ENCODE results near the gene MRPL34. TPM values are rescaled to one million over a fixed set of nuclear protein-coding genes. Genes with fewer than 3 reads are reported as not detected.
A peak's percentile ranks its signal among the peaks of the same experiment; 100 is the strongest.

MRPL34 gene
- total and polyA plus RNA-seq, 9 of the 15 experiments (the other 6 are each of a cell fraction or from before 2014, with no cell fraction given): 11.5 to 256 (median 72.5) TPM

DNA sequence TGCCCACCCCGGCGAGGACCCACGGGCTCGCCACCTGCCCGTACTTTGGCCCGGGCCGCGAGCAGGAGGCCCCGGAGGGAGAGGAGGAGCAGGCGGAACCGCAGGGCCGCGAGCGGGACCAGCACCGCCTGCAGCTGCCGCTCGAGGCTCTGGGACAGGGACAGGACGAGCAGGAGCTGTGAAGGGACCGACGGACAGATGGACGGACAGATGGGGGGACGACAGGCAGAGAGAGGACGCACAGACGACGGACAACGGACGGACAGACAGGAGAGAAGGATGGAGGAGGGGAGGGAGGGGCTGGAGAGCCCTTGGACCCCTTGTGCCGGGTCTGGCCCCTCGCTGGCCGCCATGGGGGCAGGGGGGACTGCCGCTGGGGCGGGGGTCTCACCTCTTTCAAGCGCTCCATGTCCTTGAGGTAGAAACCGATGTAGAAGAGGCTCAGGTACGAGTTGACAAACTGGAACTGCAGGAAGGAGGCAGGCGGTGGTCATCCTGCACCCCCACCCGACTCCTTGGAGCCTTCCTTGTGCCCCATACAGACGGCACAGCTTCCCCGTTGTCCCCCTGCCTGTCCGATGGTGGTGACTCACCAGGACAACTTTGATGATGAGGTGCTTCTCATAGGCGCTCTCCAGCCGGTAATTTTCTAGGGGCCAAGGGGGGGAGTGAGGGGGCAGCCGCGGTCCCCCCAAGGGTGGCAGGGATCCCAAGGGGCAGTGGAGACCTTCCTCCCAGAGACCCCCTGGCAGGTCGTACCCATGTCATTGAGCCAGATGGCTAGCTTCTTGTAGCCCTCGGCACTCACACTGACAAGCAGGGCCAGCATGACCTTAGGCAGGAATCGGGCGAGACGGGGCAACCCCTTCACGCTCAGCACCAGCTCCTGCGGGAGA lies 23.9 kb downstream of the MRPL34 start:
- Histone ChIP-seq H3K9ac (ENCODE audit: insufficient read depth in 1 of 2, low read depth in 2 of 2, low read length in 2 of 2) (no peak overlapping the region; a peak in 1 of 4 replicates), H3K4me3 (no peak overlapping the region), H3K27ac (ENCODE audit: extremely low read depth, low read depth, low read length) (no peak overlapping the region), H3K9me3 (replicated peaks; ENCODE audit: control insufficient read depth, insufficient read depth, low read depth, low read length) (no peaks in the 10 kb centered on the region; the same call in 1 of the 2 replicates), H3K4me2 (ENCODE audit: insufficient read depth, low read length) (no peak overlapping the region), H3K79me2 (ENCODE audit: control insufficient read depth, insufficient read depth, low read length) (peaks cover 5% of the 10 kb centered on the region; the same call in 1 of the 3 replicates), H2AFZ (ENCODE audit: low read depth, low read length) (no peak overlapping the region), H3K36me3 (ENCODE audit: control insufficient read depth, insufficient read depth, low read length) (peaks cover 9% of the 10 kb centered on the region; the same call in 1 of the 3 replicates), H3K4me1 (replicated peaks in 1 of 2; ENCODE audit: control insufficient read depth in 2 of 2, insufficient read depth in 2 of 2, low read length in 2 of 2) (peaks cover 16 to 65% of the 10 kb centered on the region in 2 experiments; a peak in 4 of 5 replicates), H3K9me1 (ENCODE audit: control insufficient read depth, insufficient read depth, low read length) (peaks cover 4% of the 10 kb centered on the region), H3K27me3 (ENCODE audit: control insufficient read depth in 2 of 2, insufficient read depth in 2 of 2, low read length in 2 of 2) (no peaks in the 10 kb centered on the region), H4K20me1 (replicated peaks; ENCODE audit: control insufficient read depth, insufficient read depth, low read length) (no peaks in the 10 kb centered on the region; the same call in 1 of the 2 replicates)
- ChIA-PET POLR2A (interaction anchor here (7.9 kb wide), 1 partner anchor 20 kb away, joined by 78 read pairs; the partner anchor contains the start of gene DDA1), CTCF (ENCODE audit: low intra/inter-chr PET ratio) (no interaction called here)
- in situ Hi-C loops (cut with MboI) (no loop called here), intact Hi-C loops (cut with micrococcal nuclease) (no loop called here)
- ATAC-seq (no peak), FAIRE-seq (no peak), DNase-seq (ENCODE audit: extremely low read depth in 1 of 4, low spot score in 3 of 4) (no peak)
- 81% methylated on average over 29 of the region's 51 CpGs for WGBS (ENCODE audit: insufficient coverage, low coverage, missing lambda C conversion rate)
- no TSS peak for BruUV-seq (replicated peaks)
- no peak for TF ChIP-seq ZKSCAN8 (CRISPR knock-in tag; IDR thresholded peaks at IDR 0.05)
- TF ChIP-seq ETV1 (tag; conservative IDR thresholded peaks at IDR 0.05; ENCODE audit: low read depth): no peak
- no peak for TF ChIP-seq RBM34 (IDR thresholded peaks at IDR 0.05; ENCODE audit: borderline replicate concordance, insufficient read depth, low read length)
- no peak for TF ChIP-seq CBX5 (IDR thresholded peaks at IDR 0.05; ENCODE audit: borderline replicate concordance, low read depth)
- no peak for TF ChIP-seq ZNF197 (CRISPR knock-in tag; IDR thresholded peaks at IDR 0.05; ENCODE audit: low read depth)
- TF ChIP-seq, protein P1, sequence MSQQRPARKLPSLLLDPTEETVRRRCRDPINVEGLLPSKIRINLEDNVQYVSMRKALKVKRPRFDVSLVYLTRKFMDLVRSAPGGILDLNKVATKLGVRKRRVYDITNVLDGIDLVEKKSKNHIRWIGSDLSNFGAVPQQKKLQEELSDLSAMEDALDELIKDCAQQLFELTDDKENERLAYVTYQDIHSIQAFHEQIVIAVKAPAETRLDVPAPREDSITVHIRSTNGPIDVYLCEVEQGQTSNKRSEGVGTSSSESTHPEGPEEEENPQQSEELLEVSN (IDR thresholded peaks at IDR 0.05; ENCODE audit: borderline replicate concordance in 1 of 2, extremely low read depth in 1 of 2, insufficient read depth in 1 of 2, insufficient read length in 1 of 2, low read depth in 1 of 2, low read length in 1 of 2, poor library complexity in 1 of 2, severe bottlenecking in 1 of 2): peak in 1 of 2 experiments; percentile 38
- TF ChIP-seq L3MBTL2 (IDR thresholded peaks at IDR 0.05): no peak
- TF ChIP-seq DNMT1 (IDR thresholded peaks at IDR 0.05): no peak
- TF ChIP-seq, protein P2, sequence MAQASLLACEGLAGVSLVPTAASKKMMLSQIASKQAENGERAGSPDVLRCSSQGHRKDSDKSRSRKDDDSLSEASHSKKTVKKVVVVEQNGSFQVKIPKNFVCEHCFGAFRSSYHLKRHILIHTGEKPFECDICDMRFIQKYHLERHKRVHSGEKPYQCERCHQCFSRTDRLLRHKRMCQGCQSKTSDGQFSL (CRISPR knock-in tag; IDR thresholded peaks at IDR 0.05): 0 out of 2 replicates have a peak, but pooled peaks have one; percentile 25
- TF ChIP-seq, protein P2 (tag; IDR thresholded peaks at IDR 0.05): no peak
- TF ChIP-seq ZNF24 (IDR thresholded peaks at IDR 0.05): no peak
- no peak for TF ChIP-seq ID3 (CRISPR knock-in tag; IDR thresholded peaks at IDR 0.05)
- no peak for TF ChIP-seq ID3 (tag; IDR thresholded peaks at IDR 0.05)
- no peak for TF ChIP-seq ZNF121 (CRISPR knock-in tag; conservative IDR thresholded peaks at IDR 0.05)
- no peak for TF ChIP-seq CBFA2T3 (IDR thresholded peaks at IDR 0.05)
- no peak for TF ChIP-seq RFX7 (CRISPR knock-in tag; IDR thresholded peaks at IDR 0.05)
- TF ChIP-seq, protein P3, sequence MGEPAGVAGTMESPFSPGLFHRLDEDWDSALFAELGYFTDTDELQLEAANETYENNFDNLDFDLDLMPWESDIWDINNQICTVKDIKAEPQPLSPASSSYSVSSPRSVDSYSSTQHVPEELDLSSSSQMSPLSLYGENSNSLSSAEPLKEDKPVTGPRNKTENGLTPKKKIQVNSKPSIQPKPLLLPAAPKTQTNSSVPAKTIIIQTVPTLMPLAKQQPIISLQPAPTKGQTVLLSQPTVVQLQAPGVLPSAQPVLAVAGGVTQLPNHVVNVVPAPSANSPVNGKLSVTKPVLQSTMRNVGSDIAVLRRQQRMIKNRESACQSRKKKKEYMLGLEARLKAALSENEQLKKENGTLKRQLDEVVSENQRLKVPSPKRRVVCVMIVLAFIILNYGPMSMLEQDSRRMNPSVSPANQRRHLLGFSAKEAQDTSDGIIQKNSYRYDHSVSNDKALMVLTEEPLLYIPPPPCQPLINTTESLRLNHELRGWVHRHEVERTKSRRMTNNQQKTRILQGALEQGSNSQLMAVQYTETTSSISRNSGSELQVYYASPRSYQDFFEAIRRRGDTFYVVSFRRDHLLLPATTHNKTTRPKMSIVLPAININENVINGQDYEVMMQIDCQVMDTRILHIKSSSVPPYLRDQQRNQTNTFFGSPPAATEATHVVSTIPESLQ (CRISPR knock-in tag; IDR thresholded peaks at IDR 0.05): no peak
- TF ChIP-seq ZNF764 (CRISPR knock-in tag; IDR thresholded peaks at IDR 0.05; ENCODE audit: low read depth): no peak

All from K562 (cell line).